A549 treated with AZD9567 at 1 μM for 4 hours (cell line): ENCODE measurements around the gene RASSF6. TPM values are rescaled to one million over a fixed set of nuclear protein-coding genes. Genes with fewer than 3 reads are reported as not detected.

Experiments used
- total RNA-seq: library from RNA; stranded (reverse); fragments of 200-300 nt; extraction: Qiagen RNA extraction; gene quantifications from 5 replicates; pipeline ENCODE4 v1.2.3, GENCODE V29; 2022; ENCODE audit not compliant: insufficient read depth

Gene RASSF6
- 0.46 to 0.72 TPM (median 0.56 TPM) in 5 replicates for total RNA-seq

DNA sequence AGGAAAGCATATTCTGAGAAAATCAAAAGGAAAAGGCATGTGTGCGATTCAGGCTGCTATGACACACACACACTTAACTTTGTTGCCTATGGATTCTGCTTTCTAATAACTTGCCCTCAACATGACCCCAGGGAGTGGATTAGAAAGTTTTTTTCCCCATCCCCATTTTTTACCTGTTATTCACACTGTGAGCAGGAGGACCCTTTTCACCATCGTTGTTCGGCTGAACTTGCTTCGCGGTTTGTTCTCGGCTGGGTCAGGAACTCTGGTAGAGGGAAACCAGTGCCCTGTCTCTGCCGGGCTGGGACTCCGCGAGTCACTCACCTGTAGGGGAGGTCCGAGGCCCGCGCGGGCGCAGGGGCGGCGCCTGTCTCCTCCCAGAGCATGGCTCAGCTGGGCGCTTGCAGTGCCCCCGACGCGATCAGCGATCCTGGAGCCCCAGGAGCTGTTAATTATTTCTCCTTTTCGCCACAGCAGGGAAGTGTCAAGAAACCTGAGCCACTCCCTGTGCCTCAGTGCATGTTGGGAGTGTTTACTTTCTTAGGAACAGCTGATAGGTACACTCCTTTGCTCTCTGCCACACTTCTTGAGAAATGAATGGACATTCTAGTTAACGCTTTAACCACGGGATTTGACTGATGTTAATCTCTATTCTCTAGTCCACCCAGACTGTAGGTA lies at the start of gene RASSF6:
Gene RASSF6 (minus strand): TSS at position 322 of the 678 bp plus-strand sequence. CDS start 8,641 bp downstream, outside the sequence.

Other genes with a start within 250 kb of the RASSF6 start
- gene ALB, start 216.1 kb downstream of the RASSF6 start, total RNA-seq = 0.27 to 37.8 TPM in 2 of 5 replicates, not detected in the others
- gene AFP, start 184.2 kb downstream of the RASSF6 start, total RNA-seq = 1.6 to 47.0 TPM (median 1.8 TPM) in 5 replicates
- gene AFM, start 138.7 kb downstream of the RASSF6 start, total RNA-seq = not detected in 5 replicates
- gene CXCL8, start 120.1 kb upstream of the RASSF6 start, total RNA-seq = 3.2 to 10.9 TPM (median 5.8 TPM) in 5 replicates
- gene CXCL6, start 216.2 kb upstream of the RASSF6 start, total RNA-seq = not detected in 5 replicates
- gene PF4V1, start 232.9 kb upstream of the RASSF6 start, total RNA-seq = not detected in 5 replicates
- 5.4 to 10.7 TPM (median 7.6 TPM) in 5 replicates for gene CXCL1, start 249.0 kb upstream of the RASSF6 start, total RNA-seq